Common myeloid progenitor, CD34-positive (primary cell): ENCODE data around the gene HS6ST1.

ENCODE experiments used
- CTCF ChIA-PET: fragments of 350-600 bp; sonication (Branson Sonifier 250); formaldehyde crosslinking; loops from one replicate; lab custom pipeline; 2021; ENCODE audit warnings: antibody characterized with exemption; lab: Charles Lee
- POLR2A ChIA-PET: fragments of 350-600 bp; sonication (Branson Sonifier 250); formaldehyde crosslinking; loops from one replicate; lab custom pipeline; 2021; ENCODE audit warnings: antibody characterized with exemption; lab: Charles Lee
- DNase-seq, 3 donors: peaks; one replicate each; pipeline versions ENCODE4 v3.0.0 to v3.0.0-alpha.2; 2013
- H3K27ac ChIP-seq, 2 experiments: 1 replicate in 1 of 2; 2 replicates in 1 of 2; pipeline ENCODE4 v1.7.0; 2013; ENCODE audit warnings: inconsistent platforms in 2 of 2, low read length in 2 of 2, mild to moderate bottlenecking in 2 of 2, low read depth in 1 of 2, moderate library complexity in 1 of 2; ENCODE audit not compliant: severe bottlenecking in 2 of 2, insufficient read depth in 1 of 2, poor library complexity in 1 of 2
- H3K27me3 ChIP-seq, 5 experiments: replicated peaks in 2 of 5; 1 replicate in 3 of 5; 2 replicates in 2 of 5; pipeline versions ENCODE4 v1.6.1 to v1.7.0; 2013; ENCODE audit warnings: low read length in 4 of 5, mild to moderate bottlenecking in 2 of 5, moderate library complexity in 2 of 5, inconsistent platforms in 1 of 5; ENCODE audit not compliant: insufficient read depth in 5 of 5, control insufficient read depth in 4 of 5
- H3K36me3 ChIP-seq, 4 experiments: 1 replicate in 2 of 4; 2 replicates in 2 of 4; pipeline versions ENCODE4 v1.6.1 to v1.7.0; 2013; ENCODE audit warnings: low read length in 3 of 4, control low read depth in 1 of 4, mild to moderate bottlenecking in 1 of 4; ENCODE audit not compliant: control insufficient read depth in 4 of 4, insufficient read depth in 4 of 4
- H3K4me1 ChIP-seq, 4 experiments: 1 replicate in 3 of 4; 2 replicates in 1 of 4; pipeline versions ENCODE4 v1.6.1 to v1.7.1; 2013; ENCODE audit warnings: low read length in 3 of 4, mild to moderate bottlenecking in 3 of 4, control low read depth in 1 of 4, inconsistent platforms in 1 of 4, moderate library complexity in 1 of 4; ENCODE audit not compliant: control insufficient read depth in 4 of 4, insufficient read depth in 4 of 4; ENCODE audit errors: control extremely low read depth in 1 of 4
- H3K4me3 ChIP-seq, 7 experiments: 1 replicate in 4 of 7; 2 replicates in 3 of 7; pipeline versions ENCODE4 v1.5.1 to v1.7.0; 2013; ENCODE audit warnings: mild to moderate bottlenecking in 7 of 7, low read length in 6 of 7, moderate library complexity in 6 of 7, inconsistent platforms in 2 of 7, low read depth in 2 of 7, control low read depth in 1 of 7; ENCODE audit not compliant: insufficient read depth in 4 of 7, control insufficient read depth in 1 of 7; ENCODE audit errors: extremely low read depth in 1 of 7
- H3K9me3 ChIP-seq, 5 experiments: 1 replicate in 4 of 5; 2 replicates in 1 of 5; pipeline versions ENCODE4 v1.6.1 to v1.7.1; 2013; ENCODE audit warnings: low read length in 4 of 5, mild to moderate bottlenecking in 2 of 5, inconsistent platforms in 1 of 5, low read depth in 1 of 5, moderate library complexity in 1 of 5; ENCODE audit not compliant: control insufficient read depth in 4 of 5, insufficient read depth in 2 of 5; ENCODE audit errors: control extremely low read depth in 1 of 5
- WGBS: methylation state at CpG from one replicate; pipeline ENCODE4 v1.1.5; 2013; ENCODE audit not compliant: insufficient coverage; 5-methylcytosine and 5-hydroxymethylcytosine counted together

Gene HS6ST1

GRCh38 chr2:128285329-128285931 is 33.2 kb downstream of the HS6ST1 start:
- H3K4me3 ChIP-seq = no peak overlapping the region
- peaks cover 2 to 79% (median 18%) of the 10 kb centered on the region in 4 experiments for H3K36me3 ChIP-seq
- H3K27ac ChIP-seq = no peak overlapping the region
- H3K9me3 ChIP-seq = no peaks in the 10 kb centered on the region
- WGBS = 93% methylated on average over 12 of the region's 12 CpGs
- POLR2A ChIA-PET = no interaction called here
- CTCF ChIA-PET = no interaction called here
- no peak for DNase-seq
- H3K4me1 ChIP-seq = peaks cover 4 to 49% (median 44%) of the 10 kb centered on the region in 4 experiments
- H3K27me3 ChIP-seq = no peaks in the 10 kb centered on the region

GRCh38 chr2:128284841-128285240 is 33.8 kb downstream of the HS6ST1 start:
- H3K27ac ChIP-seq = no peak overlapping the region
- DNase-seq = no peak
- no peak overlapping the region for H3K4me3 ChIP-seq
- H3K27me3 ChIP-seq = no peaks in the 10 kb centered on the region
- H3K36me3 ChIP-seq = peaks cover 2 to 78% (median 18%) of the 10 kb centered on the region in 4 experiments
- peaks cover 4 to 55% (median 50%) of the 10 kb centered on the region in 4 experiments for H3K4me1 ChIP-seq
- POLR2A ChIA-PET = no interaction called here
- H3K9me3 ChIP-seq = no peaks in the 10 kb centered on the region
- CTCF ChIA-PET = interaction anchor here (0.6 to 2.7 kb wide), 2 partner anchors 24 to 186 kb away, joined by 3 to 6 read pairs; no protein-coding TSS in a partner anchor
- 89% methylated on average over 7 of the region's 11 CpGs for WGBS

GRCh38 chr2:128284037-128284441 is 34.6 kb downstream of the HS6ST1 start:
- no peak overlapping the region for H3K4me3 ChIP-seq
- no peaks in the 10 kb centered on the region for H3K27me3 ChIP-seq
- ChIA-PET CTCF (interaction anchor here (0.6 to 2.7 kb wide), 5 partner anchors 19 to 185 kb away, joined by 3 to 15 read pairs (median 6); no protein-coding TSS in a partner anchor), POLR2A (no interaction called here)
- DNase-seq = no peak
- peaks cover 0 to 70% (median 14%) of the 10 kb centered on the region in 4 experiments for H3K36me3 ChIP-seq
- no peak overlapping the region for H3K27ac ChIP-seq
- H3K4me1 ChIP-seq = peaks cover 4 to 63% (median 58%) of the 10 kb centered on the region in 4 experiments
- H3K9me3 ChIP-seq = no peaks in the 10 kb centered on the region
- WGBS = 82% methylated on average over 7 of the region's 7 CpGs

GRCh38 chr2:128282976-128283810 is 35.5 kb downstream of the HS6ST1 start:
- Histone ChIP-seq H3K27me3 (no peaks in the 10 kb centered on the region), H3K36me3 (peaks cover 0 to 66% (median 9%) of the 10 kb centered on the region in 4 experiments), H3K4me3 (no peak overlapping the region), H3K4me1 (peaks cover 4 to 71% (median 64%) of the 10 kb centered on the region in 4 experiments), H3K27ac (no peak overlapping the region), H3K9me3 (no peaks in the 10 kb centered on the region)
- DNase-seq = peak; percentile 14 to 48 (median 46)
- 84% methylated on average over 5 of the region's 8 CpGs for WGBS
- ChIA-PET POLR2A (no interaction called here), CTCF (interaction anchor here (1.0 to 2.7 kb wide), 12 partner anchors 17 to 240 kb away, joined by 3 to 15 read pairs (median 4); no protein-coding TSS in a partner anchor)

- CTCF ChIA-PET = interaction anchor here (1.0 to 2.7 kb wide), 12 partner anchors 18 to 240 kb away, joined by 3 to 15 read pairs (median 4); no protein-coding TSS in a partner anchor
- H3K4me1 ChIP-seq = peaks cover 4 to 77% (median 64%) of the 10 kb centered on the region in 4 experiments
- no peak for DNase-seq
- 84% methylated on average over 21 of the region's 24 CpGs for WGBS
- POLR2A ChIA-PET = no interaction called here
- H3K36me3 ChIP-seq = peaks cover 0 to 66% (median 6%) of the 10 kb centered on the region in 4 experiments
- H3K27me3 ChIP-seq = no peaks in the 10 kb centered on the region
- no peaks in the 10 kb centered on the region for H3K9me3 ChIP-seq
- H3K27ac ChIP-seq = no peak overlapping the region
- no peak overlapping the region for H3K4me3 ChIP-seq
Observed at GRCh38 chr2:128282246-128282975, 36.3 kb downstream of the HS6ST1 start.

GRCh38 chr2:128281852-128282245 is 36.8 kb downstream of the HS6ST1 start:
- 88% methylated on average over 2 of the region's 2 CpGs for WGBS
- H3K27ac ChIP-seq = peak overlapping the region in 1 of 2 experiments; percentile 16
- no peaks in the 10 kb centered on the region for H3K27me3 ChIP-seq
- peaks cover 4 to 82% (median 68%) of the 10 kb centered on the region in 4 experiments for H3K4me1 ChIP-seq
- ChIA-PET POLR2A (no interaction called here), CTCF (interaction anchor here (2.3 kb wide), 1 partner anchor 34 kb away, joined by 15 read pairs; no protein-coding TSS in a partner anchor)
- DNase-seq = no peak
- H3K36me3 ChIP-seq = peaks cover 0 to 66% (median 4%) of the 10 kb centered on the region in 4 experiments
- H3K9me3 ChIP-seq = no peaks in the 10 kb centered on the region
- H3K4me3 ChIP-seq = no peak overlapping the region
